ENCODE results near the gene EIF2B5.

GRCh38 chr3:184156522-184156955 is 21.4 kb downstream of the EIF2B5 start:
- TF ChIP-seq, protein P1, sequence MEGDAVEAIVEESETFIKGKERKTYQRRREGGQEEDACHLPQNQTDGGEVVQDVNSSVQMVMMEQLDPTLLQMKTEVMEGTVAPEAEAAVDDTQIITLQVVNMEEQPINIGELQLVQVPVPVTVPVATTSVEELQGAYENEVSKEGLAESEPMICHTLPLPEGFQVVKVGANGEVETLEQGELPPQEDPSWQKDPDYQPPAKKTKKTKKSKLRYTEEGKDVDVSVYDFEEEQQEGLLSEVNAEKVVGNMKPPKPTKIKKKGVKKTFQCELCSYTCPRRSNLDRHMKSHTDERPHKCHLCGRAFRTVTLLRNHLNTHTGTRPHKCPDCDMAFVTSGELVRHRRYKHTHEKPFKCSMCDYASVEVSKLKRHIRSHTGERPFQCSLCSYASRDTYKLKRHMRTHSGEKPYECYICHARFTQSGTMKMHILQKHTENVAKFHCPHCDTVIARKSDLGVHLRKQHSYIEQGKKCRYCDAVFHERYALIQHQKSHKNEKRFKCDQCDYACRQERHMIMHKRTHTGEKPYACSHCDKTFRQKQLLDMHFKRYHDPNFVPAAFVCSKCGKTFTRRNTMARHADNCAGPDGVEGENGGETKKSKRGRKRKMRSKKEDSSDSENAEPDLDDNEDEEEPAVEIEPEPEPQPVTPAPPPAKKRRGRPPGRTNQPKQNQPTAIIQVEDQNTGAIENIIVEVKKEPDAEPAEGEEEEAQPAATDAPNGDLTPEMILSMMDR (IDR thresholded peaks at IDR 0.05; ENCODE audit: poor library complexity): no peak
- no peak for TF ChIP-seq EZH2phosphoT487 (IDR thresholded peaks at IDR 0.05; ENCODE audit: low read depth, severe bottlenecking, unreplicated experiment)
- no peak for TF ChIP-seq EZH2 (IDR thresholded peaks at IDR 0.05; ENCODE audit: borderline replicate concordance)

Data from hepatocyte (in vitro differentiated cells).